Cardiac muscle cell (in vitro differentiated cells and primary cell): ENCODE measurements around the gene FAXC. TPM values are rescaled to one million over a fixed set of nuclear protein-coding genes. Genes with fewer than 3 reads are reported as not detected.
"Not testable (repeated sequence)": the region's sequence is repeated elsewhere in the genome, so short reads cannot be mapped to it uniquely, and the experiment has no call there.

Source experiments
- DNase-seq, 2 donors: peaks; one replicate each; pipeline versions ENCODE4 v3.0.0 to v3.0.0-alpha.2; 2010 to 2017; ENCODE audit warnings: low read depth in 1 of 2, low spot score in 1 of 2
- H3K27ac ChIP-seq: fragments of 200-600 bp; sonication (generic); 2 replicates; pipeline ENCODE4 v1.5.1; 2016
- H3K27me3 ChIP-seq: fragments of 200-600 bp; sonication (generic); 2 replicates; pipeline ENCODE4 v1.6.0; 2016; ENCODE audit warnings: control low read depth
- H3K36me3 ChIP-seq: fragments of 200-600 bp; sonication (generic); 2 replicates; pipeline ENCODE4 v1.5.1; 2016; ENCODE audit warnings: control low read depth
- H3K4me1 ChIP-seq: fragments of 200-600 bp; sonication (generic); 2 replicates; pipeline ENCODE4 v1.8.1; 2017; ENCODE audit warnings: low read depth, mild to moderate bottlenecking, mixed run types
- H3K4me3 ChIP-seq: fragments of 200-600 bp; sonication (generic); 2 replicates; pipeline ENCODE4 v1.5.1; 2016; ENCODE audit warnings: mild to moderate bottlenecking
- H3K9me3 ChIP-seq: fragments of 200-600 bp; sonication (generic); 2 replicates; pipeline ENCODE4 v1.5.1; 2017; ENCODE audit warnings: low read depth, mild to moderate bottlenecking, control low read depth
- CTCF ChIP-seq: IDR thresholded peaks from 2 replicates; pipeline ENCODE4 v1.5.1; 2012; ENCODE audit warnings: low read depth, mild to moderate bottlenecking, low read length
- polyA plus RNA-seq: library from polyadenylated mRNA; unstranded; fragments of >200 nt; fragmentation: Nextera tagmentation; extraction: Ambion mirVana; gene quantifications from 2 replicates; pipeline ENCODE4 v1.2.1, GENCODE V29; 2016
- total RNA-seq: library from RNA; depleted of rRNA; stranded (reverse); fragments of >200 nt; gene quantifications from 2 replicates; pipeline ENCODE4 v1.2.3, GENCODE V29; 2016

The FAXC gene
- total and polyA plus RNA-seq, 2 experiments from 2014 or later: 0.30 to 2.7 TPM

GRCh38 chr6:99270826-99271225 is 78.6 kb downstream of the FAXC start:
- DNase-seq: no peak
- Histone ChIP-seq H3K4me3 (no peak overlapping the region), H3K4me1 (no peaks in the 10 kb centered on the region), H3K9me3 (no peaks in the 10 kb centered on the region), H3K27me3 (no peaks in the 10 kb centered on the region), H3K36me3 (no peaks in the 10 kb centered on the region), H3K27ac (no peak overlapping the region)
- TF ChIP-seq CTCF: no peak

GRCh38 chr6:99270030-99270429 is 79.4 kb downstream of the FAXC start:
- no peak overlapping the region for H3K27ac ChIP-seq
- no peaks in the 10 kb centered on the region for H3K4me1 ChIP-seq
- DNase-seq: no peak
- no peak for TF ChIP-seq CTCF
- H3K9me3 ChIP-seq: no peaks in the 10 kb centered on the region
- H3K27me3 ChIP-seq: no peaks in the 10 kb centered on the region
- H3K36me3 ChIP-seq: no peaks in the 10 kb centered on the region
- no peak overlapping the region for H3K4me3 ChIP-seq

- DNase-seq: no peak
- Histone ChIP-seq H3K4me1 (no peaks in the 10 kb centered on the region), H3K36me3 (no peaks in the 10 kb centered on the region), H3K27me3 (no peaks in the 10 kb centered on the region), H3K27ac (no peak overlapping the region), H3K9me3 (no peaks in the 10 kb centered on the region), H3K4me3 (no peak overlapping the region)
- TF ChIP-seq CTCF: no peak
These were observed 80.3 kb downstream of the FAXC start for GRCh38 chr6:99269207-99269606.

- not testable (repeated sequence) for H3K27ac ChIP-seq, H3K27me3 ChIP-seq, H3K9me3 ChIP-seq, H3K4me3 ChIP-seq, H3K36me3 ChIP-seq, H3K4me1 ChIP-seq, DNase-seq
These were observed 82.5 kb downstream of the FAXC start for GRCh38 chr6:99266996-99267395.

GRCh38 chr6:99265447-99265846 is 84.0 kb downstream of the FAXC start:
- H3K4me1 ChIP-seq, H3K27me3 ChIP-seq, H3K4me3 ChIP-seq, DNase-seq, H3K9me3 ChIP-seq, H3K36me3 ChIP-seq, H3K27ac ChIP-seq: not testable (repeated sequence)

GRCh38 chr6:99254616-99255550 is 94.6 kb downstream of the FAXC start:
- no peaks in the 10 kb centered on the region for H3K27me3 ChIP-seq
- no peaks in the 10 kb centered on the region for H3K9me3 ChIP-seq
- no peak overlapping the region for H3K4me3 ChIP-seq
- H3K27ac ChIP-seq: no peak overlapping the region
- H3K4me1 ChIP-seq: no peaks in the 10 kb centered on the region
- TF ChIP-seq CTCF: no peak
- H3K36me3 ChIP-seq: no peaks in the 10 kb centered on the region
- no peak for DNase-seq
